ENCODE measurements around the gene AP1S2.
A peak's percentile ranks its signal among the peaks of the same experiment; 100 is the strongest.

AP1S2 gene

GRCh38 chrX:15815779-15816437, 38.7 kb downstream of the AP1S2 start:
- DNase-seq = peak; percentile 80
- in situ Hi-C loops (cut with MboI; ENCODE audit: low pct_unique_long_range_greater_than_20kb, low sequenced_read_pairs) = no loop called here

DNA sequence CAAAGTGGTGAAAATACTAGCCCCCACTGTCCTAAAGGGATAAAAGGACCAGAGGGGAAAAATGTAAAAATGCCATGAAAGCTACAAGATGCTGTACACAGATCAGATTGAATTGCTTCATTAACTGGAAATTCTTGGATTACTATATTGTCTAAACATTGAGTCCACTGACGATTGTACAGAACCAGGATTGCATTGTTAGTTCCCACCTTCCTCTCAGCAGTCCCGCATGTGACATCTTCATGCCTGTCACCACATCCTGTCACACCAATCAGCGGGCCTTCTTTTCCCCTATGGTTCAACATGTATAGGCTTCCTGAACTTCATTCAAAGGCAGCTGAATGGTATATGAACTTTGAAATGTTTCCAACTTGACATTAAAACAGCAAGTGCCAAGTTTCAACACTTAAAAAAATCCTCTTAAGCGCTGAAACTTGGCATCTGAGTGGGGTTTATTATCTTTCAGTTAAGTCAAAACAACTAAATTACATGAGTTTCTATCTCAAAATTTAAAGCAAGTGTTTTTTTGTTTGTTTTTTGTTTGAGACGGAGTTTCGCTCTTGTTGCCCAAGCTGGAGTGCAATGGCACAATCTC, 39.7 kb downstream of the AP1S2 start:
- no peak for DNase-seq
- in situ Hi-C loops (cut with MboI; ENCODE audit: low pct_unique_long_range_greater_than_20kb, low sequenced_read_pairs) = no loop called here

GRCh38 chrX:15813416-15813815, 41.2 kb downstream of the AP1S2 start:
- in situ Hi-C loops (cut with MboI; ENCODE audit: low pct_unique_long_range_greater_than_20kb, low sequenced_read_pairs) = no loop called here
- DNase-seq = no peak

- no peak for DNase-seq
- in situ Hi-C loops (cut with MboI; ENCODE audit: low pct_unique_long_range_greater_than_20kb, low sequenced_read_pairs) = no loop called here
These were observed 42.2 kb downstream of the AP1S2 start for GRCh38 chrX:15812192-15812938.

GRCh38 chrX:15808254-15808653, 46.4 kb downstream of the AP1S2 start:
- no peak for DNase-seq
- in situ Hi-C loops (cut with MboI; ENCODE audit: low pct_unique_long_range_greater_than_20kb, low sequenced_read_pairs) = no loop called here

- peak; percentile 23 for DNase-seq
- in situ Hi-C loops (cut with MboI; ENCODE audit: low pct_unique_long_range_greater_than_20kb, low sequenced_read_pairs) = no loop called here
These were observed 50.0 kb downstream of the AP1S2 start for GRCh38 chrX:15804563-15804962.

DNA sequence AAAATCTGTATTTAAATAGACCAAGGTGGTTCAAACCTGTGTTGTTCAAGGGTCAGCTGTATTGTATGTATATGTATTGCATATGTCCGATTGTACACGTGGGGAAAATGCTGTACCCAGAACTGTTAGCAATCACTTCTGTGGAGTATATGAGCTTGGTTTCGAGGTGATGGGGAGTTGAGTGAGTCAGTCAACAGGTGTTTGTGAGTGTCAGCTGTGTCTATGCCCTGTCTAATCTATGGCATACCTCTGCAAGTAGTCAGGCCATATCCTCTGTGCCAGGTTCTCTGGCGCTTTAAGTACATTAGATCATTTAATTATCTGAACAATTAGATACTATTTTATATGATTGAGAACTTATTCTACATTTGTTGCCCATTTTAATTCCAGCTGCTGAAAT, 56.9 kb downstream of the AP1S2 start:
- in situ Hi-C loops (cut with MboI; ENCODE audit: low pct_unique_long_range_greater_than_20kb, low sequenced_read_pairs) = no loop called here
- DNase-seq = no peak

DNA sequence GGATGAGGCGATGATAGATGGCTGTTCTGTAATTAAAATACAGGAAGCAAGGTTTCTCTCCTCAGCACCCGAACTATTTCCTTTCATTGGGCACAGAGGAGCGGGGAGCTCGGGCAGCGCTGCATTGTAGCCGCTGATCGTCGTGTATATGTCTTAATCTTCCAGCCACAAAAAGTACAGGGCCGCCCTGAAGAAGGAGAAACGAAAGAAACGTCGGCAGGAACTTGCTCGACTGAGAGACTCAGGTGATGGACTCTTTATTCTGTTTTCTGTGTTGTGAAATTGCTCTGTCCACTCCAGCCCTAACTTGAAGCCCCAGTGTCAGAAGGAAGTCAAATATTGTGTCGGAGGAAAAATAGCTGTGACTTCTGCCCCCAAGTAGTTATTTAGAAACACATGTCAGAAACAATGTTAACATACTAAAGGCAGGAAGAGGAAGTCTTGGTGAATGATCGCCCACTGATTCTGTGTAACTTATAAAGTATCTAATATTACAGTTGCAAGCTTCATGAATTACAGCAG, 63.8 kb downstream of the AP1S2 start:
- DNase-seq = no peak
- in situ Hi-C loops (cut with MboI; ENCODE audit: low pct_unique_long_range_greater_than_20kb, low sequenced_read_pairs) = no loop called here

- in situ Hi-C loops (cut with MboI; ENCODE audit: low pct_unique_long_range_greater_than_20kb, low sequenced_read_pairs) = no loop called here
- DNase-seq = peak; percentile 93
These were observed 64.4 kb downstream of the AP1S2 start, which contains the start of gene ZRSR2 for GRCh38 chrX:15789979-15790768. TSS of gene ZRSR2 (plus strand) at chrX:15790484. CDS start at chrX:15790496, 12 bp downstream.

DNA sequence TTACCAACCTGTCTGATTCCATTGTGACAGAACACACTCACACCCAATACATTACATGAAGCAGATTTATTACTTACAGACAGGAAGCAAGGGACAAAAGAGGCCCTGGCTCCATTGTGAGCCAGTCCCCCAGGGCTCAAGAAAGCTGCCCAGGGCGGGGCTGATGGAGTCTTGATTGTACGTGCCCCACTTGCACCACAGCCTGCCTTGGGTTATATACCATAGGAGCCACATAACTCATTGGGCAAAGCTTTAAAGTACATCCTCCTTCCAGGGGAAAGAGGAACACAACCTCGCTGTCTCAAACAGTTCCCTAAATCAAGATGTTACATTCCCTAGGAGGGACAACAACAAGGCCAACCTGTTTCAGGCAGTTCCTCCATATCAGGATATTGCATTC, 67.7 kb downstream of the AP1S2 start:
- in situ Hi-C loops (cut with MboI; ENCODE audit: low pct_unique_long_range_greater_than_20kb, low sequenced_read_pairs) = no loop called here
- peak; percentile 48 for DNase-seq

- no peak for DNase-seq
- in situ Hi-C loops (cut with MboI; ENCODE audit: low pct_unique_long_range_greater_than_20kb, low sequenced_read_pairs) = no loop called here
These were observed 69.3 kb downstream of the AP1S2 start for GRCh38 chrX:15785176-15785750.

DNA sequence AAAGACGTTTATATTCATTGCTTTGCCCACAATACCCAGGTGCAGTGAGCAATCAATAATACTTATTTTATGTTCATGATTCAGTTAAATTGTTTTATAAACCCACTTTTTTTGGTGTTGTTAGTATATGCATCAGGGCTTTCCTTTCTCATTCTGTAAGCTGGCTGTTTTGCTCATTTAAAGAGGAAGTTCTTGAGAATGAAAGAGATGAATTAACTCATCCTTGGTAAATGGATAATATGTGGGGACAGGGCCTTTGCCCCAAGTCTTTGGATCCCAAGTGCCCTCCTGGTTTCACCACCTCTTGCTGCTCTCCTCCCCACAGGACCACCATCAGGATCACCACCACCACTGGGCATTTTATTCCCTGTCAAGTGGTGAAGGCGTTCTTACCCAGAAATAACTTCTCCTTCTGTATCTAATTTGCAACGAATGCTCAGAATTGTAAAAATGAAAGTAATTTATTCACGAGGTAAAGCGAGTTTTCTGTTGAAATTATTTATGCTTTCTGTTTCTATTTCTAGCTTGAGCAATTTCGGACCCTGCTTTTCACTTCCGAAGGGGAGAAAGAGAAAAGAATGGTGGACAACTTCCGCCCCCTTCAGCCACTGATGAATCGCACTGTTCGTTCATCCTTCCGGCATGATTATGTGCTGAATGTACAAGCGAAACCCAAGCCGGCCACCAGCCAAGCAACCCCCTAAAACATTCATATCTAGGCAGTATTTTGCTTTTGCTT, 72.5 kb downstream of the AP1S2 start:
- in situ Hi-C loops (cut with MboI; ENCODE audit: low pct_unique_long_range_greater_than_20kb, low sequenced_read_pairs) = no loop called here
- no peak for DNase-seq

All from KBM-7 (cell line).